GM12801 (cell line): ENCODE measurements around the gene ZNF644.

Experiments
- TF ChIP-seq, protein P1 (sequence below): IDR thresholded peaks from one replicate; pipeline ENCODE4 v1.5.1; 2011; ENCODE audit warnings: control low read depth; ENCODE audit not compliant: insufficient read length; ENCODE audit errors: extremely low read depth

The ZNF644 gene

DNA sequence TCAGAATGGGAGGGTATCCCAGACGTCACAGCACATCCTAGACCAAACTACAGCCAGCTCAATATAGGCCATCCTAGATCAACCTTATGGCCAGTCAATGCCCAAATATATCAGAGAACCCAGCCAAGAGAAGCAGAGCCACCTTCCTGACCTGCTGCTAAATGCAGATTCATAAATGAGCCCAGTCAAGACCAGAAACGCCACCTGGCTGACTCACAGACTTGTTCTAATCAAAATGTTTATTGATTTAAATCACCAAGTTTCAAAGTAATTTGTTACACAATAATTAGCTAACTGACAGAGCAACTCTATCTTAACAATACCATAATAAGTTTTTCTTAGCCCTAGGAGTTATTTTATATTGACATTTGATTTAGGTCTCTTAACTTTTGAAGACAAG lies 28.6 kb downstream of the ZNF644 start:
- TF ChIP-seq, protein P1, sequence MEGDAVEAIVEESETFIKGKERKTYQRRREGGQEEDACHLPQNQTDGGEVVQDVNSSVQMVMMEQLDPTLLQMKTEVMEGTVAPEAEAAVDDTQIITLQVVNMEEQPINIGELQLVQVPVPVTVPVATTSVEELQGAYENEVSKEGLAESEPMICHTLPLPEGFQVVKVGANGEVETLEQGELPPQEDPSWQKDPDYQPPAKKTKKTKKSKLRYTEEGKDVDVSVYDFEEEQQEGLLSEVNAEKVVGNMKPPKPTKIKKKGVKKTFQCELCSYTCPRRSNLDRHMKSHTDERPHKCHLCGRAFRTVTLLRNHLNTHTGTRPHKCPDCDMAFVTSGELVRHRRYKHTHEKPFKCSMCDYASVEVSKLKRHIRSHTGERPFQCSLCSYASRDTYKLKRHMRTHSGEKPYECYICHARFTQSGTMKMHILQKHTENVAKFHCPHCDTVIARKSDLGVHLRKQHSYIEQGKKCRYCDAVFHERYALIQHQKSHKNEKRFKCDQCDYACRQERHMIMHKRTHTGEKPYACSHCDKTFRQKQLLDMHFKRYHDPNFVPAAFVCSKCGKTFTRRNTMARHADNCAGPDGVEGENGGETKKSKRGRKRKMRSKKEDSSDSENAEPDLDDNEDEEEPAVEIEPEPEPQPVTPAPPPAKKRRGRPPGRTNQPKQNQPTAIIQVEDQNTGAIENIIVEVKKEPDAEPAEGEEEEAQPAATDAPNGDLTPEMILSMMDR = no peak

DNA sequence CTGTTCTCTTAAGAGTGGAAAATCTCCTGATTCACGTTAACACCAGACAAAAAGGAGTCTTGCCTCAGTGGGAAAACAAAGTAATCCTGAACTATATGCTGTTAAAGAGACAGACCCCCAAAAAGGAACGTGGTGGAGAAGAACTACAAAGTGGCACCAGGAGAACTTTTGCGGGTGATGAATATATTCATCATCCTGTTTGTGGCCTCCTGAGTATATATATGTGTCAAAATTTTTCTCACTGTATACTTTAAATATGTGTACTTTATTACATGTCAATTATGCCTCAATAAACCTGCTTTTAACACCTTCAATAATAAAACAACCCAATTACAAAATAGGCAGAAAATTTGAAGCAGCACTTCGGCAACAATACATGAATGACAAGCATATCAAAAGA lies 31.1 kb downstream of the ZNF644 start:
- TF ChIP-seq, protein P1 = no peak

DNA sequence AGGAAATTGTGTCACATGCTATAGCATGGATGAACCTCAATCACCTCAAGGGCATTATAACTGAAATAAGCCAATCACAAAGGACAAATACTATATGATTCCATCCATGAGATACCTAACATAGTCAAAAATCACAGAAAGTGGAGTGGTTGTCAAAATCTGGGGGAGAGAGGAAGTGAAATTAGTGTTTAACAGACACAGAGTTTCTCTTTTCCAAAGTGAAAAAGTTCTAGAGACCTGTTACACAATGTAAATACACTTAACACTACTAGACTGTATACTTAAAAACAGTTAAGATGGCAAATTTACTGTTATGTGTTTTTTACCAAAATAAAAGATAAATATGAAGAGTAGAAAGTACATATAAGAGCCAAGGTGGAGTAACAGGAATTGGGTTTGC lies 31.8 kb downstream of the ZNF644 start:
- TF ChIP-seq, protein P1 = no peak

DNA sequence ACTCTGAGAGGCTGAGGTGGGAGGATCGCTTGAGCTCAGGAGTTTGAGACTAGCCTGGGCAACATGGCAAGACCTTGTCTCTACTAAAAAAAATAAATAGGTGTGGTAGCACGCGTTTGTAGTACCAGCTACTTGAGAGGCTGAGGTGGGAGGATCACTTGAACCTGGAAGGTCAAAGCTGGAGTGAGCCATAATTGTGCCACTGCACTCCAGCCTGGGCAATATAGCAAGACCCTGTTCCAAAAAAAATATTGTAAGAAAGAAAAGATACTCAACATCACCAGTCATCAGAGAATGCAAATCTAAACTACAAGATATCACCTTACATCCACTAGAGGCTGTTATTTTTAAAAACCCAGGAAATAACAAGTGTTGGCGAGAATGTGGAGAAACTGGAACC lies 32.5 kb downstream of the ZNF644 start:
- TF ChIP-seq, protein P1 = no peak

DNA sequence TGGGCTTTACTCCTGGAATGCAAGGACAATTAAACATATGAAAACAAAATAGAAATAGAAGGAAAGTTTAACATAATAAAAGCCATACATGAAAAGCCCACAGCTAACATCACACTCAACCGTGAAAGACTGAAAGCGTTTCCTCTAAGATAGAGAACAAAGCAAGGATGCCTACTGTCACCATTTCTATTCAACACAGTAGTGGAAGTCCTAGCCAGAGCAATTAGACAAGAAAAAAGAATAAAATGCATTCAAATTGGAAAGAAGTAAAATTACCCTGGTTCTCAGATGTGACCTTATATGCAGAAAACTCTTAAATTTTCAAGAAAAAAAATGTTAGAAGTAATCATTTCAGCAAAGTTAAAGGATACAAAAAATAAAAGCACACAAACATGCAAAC lies 34.0 kb downstream of the ZNF644 start:
- TF ChIP-seq, protein P1 = no peak

DNA sequence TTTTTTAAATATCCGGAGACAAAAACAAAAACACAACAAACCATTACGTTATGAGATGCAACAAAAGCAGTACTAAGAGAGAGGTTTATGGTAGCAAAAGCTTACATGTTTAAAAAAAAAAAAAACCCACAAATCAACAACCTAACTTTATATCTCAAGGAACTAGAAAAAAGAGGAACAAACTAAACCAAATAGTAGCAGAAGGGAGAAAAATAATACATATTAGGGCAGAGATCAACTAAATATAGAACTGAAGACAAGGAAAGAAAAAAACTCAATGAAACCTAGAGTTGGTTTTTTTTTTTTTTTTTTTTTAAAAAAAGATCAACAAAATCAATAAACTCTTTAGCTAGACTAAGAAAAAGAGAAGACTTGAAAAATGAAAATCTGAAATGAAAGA lies 34.9 kb downstream of the ZNF644 start:
- TF ChIP-seq, protein P1 = no peak

DNA sequence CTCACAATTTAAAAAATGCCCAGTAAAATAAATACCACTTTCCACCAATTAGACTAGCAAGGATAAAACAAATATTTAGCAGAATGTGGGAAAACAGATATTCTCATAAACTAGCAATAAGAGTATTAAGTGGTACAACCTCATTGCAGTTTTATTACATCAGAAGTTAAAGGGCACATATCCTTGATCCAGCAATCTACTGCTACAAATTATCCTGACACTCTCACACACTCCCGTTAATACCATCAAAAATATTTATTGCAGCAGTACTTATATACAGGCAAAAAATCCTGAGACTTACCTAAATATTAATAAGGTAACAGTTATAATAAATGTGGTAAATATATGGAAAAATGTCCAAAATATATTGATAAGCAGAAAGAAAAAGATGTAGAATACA lies 44.3 kb downstream of the ZNF644 start:
- TF ChIP-seq, protein P1 = no peak
